MM.1S (cell line): ENCODE measurements around the gene C19orf81.

Experiments
- DNase-seq: peaks from one replicate; pipeline ENCODE4 v3.0.0-alpha.2; 2015
- H2AFZ ChIP-seq: fragments of 300-600 bp; sonication (generic); 2 replicates; pipeline ENCODE4 v1.6.0; 2016; ENCODE audit warnings: antibody characterized with exemption, low read length
- H3F3A ChIP-seq: fragments of 300-600 bp; sonication (generic); 2 replicates; pipeline ENCODE4 v1.6.1; 2016; ENCODE audit warnings: mild to moderate bottlenecking, antibody characterized with exemption, low read length, moderate library complexity, mixed read lengths; ENCODE audit not compliant: insufficient read depth
- H3K27ac ChIP-seq: fragments of 300-600 bp; sonication (generic); 2 replicates; pipeline ENCODE4 v1.5.1; 2016; ENCODE audit warnings: mild to moderate bottlenecking, low read length
- H3K27me3 ChIP-seq: fragments of 300-600 bp; sonication (generic); replicated peaks from 2 replicates; pipeline ENCODE4 v1.6.0; 2016; ENCODE audit warnings: low read length; ENCODE audit not compliant: insufficient read depth
- H3K36me3 ChIP-seq: fragments of 300-600 bp; sonication (generic); replicated peaks from 2 replicates; pipeline ENCODE4 v1.6.1; 2016; ENCODE audit warnings: mild to moderate bottlenecking, low read length, mixed read lengths; ENCODE audit not compliant: insufficient read depth
- H3K4me1 ChIP-seq: fragments of 300-600 bp; sonication (generic); 2 replicates; pipeline ENCODE4 v1.6.1; 2016; ENCODE audit warnings: low read length, mixed read lengths
- H3K4me2 ChIP-seq: fragments of 300-600 bp; sonication (generic); 2 replicates; pipeline ENCODE4 v1.6.0; 2016; ENCODE audit warnings: low read depth, low read length
- H3K4me3 ChIP-seq: fragments of 300-600 bp; sonication (generic); 2 replicates; pipeline ENCODE4 v1.5.1; 2016; ENCODE audit warnings: low read length, mixed read lengths
- H3K79me2 ChIP-seq: fragments of 300-600 bp; sonication (generic); 2 replicates; pipeline ENCODE4 v1.6.1; 2016; ENCODE audit warnings: mixed run types, low read length, mixed read lengths
- H3K9ac ChIP-seq: fragments of 300-600 bp; sonication (generic); 2 replicates; pipeline ENCODE4 v1.6.1; 2016; ENCODE audit warnings: low read length, mixed read lengths
- H3K9me2 ChIP-seq: fragments of 300-600 bp; sonication (generic); replicated peaks from 2 replicates; pipeline ENCODE4 v1.6.1; 2016; ENCODE audit warnings: mild to moderate bottlenecking, low read length, mixed read lengths; ENCODE audit not compliant: insufficient read depth
- H3K9me3 ChIP-seq: fragments of 300-600 bp; sonication (generic); replicated peaks from 2 replicates; pipeline ENCODE4 v1.6.1; 2016; ENCODE audit warnings: mild to moderate bottlenecking, low read length, mixed read lengths; ENCODE audit not compliant: insufficient read depth
- H4K20me1 ChIP-seq: fragments of 300-600 bp; sonication (generic); 2 replicates; pipeline ENCODE4 v1.6.1; 2016; ENCODE audit warnings: mild to moderate bottlenecking, low read length, moderate library complexity, mixed read lengths; ENCODE audit not compliant: insufficient read depth
- EZH2 ChIP-seq: fragments of 300-600 bp; sonication (generic); optimal IDR thresholded peaks from 2 replicates; pipeline ENCODE3; 2017; ENCODE audit warnings: low read depth, mild to moderate bottlenecking, antibody characterized with exemption, low read length, mixed read lengths
- EZH2phosphoT487 ChIP-seq: fragments of 300-600 bp; sonication (generic); IDR thresholded peaks from 2 replicates; pipeline ENCODE4 v1.6.1; 2018; ENCODE audit warnings: antibody characterized with exemption, low read length
- TF ChIP-seq, protein P1 (sequence below): fragments of 300-600 bp; sonication (generic); IDR thresholded peaks from 2 replicates; pipeline ENCODE4 v1.5.1; 2016; ENCODE audit warnings: antibody characterized with exemption, low read length, mixed read lengths

The C19orf81 gene

DNA sequence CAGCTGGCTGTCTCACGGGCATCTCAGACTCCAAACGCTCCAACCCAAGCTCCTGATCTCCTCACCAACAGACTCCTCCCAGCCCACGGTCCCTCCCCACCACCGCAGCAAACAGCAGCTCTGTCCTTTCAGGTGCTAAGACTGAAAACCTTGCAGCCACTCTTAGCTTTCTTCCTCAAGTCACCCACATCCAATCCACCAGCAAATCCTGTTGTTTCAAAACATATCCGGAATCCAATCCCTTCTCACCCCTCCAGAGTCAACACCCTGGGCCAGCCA, 20.8 kb downstream of the C19orf81 start:
- peaks cover 56% of the 10 kb centered on the region for H3K27me3 ChIP-seq
- H4K20me1 ChIP-seq, result no peaks in the 10 kb centered on the region
- H3K9me2 ChIP-seq, result no peaks in the 10 kb centered on the region
- H3F3A ChIP-seq, result no peaks in the 10 kb centered on the region
- TF ChIP-seq, protein P1, sequence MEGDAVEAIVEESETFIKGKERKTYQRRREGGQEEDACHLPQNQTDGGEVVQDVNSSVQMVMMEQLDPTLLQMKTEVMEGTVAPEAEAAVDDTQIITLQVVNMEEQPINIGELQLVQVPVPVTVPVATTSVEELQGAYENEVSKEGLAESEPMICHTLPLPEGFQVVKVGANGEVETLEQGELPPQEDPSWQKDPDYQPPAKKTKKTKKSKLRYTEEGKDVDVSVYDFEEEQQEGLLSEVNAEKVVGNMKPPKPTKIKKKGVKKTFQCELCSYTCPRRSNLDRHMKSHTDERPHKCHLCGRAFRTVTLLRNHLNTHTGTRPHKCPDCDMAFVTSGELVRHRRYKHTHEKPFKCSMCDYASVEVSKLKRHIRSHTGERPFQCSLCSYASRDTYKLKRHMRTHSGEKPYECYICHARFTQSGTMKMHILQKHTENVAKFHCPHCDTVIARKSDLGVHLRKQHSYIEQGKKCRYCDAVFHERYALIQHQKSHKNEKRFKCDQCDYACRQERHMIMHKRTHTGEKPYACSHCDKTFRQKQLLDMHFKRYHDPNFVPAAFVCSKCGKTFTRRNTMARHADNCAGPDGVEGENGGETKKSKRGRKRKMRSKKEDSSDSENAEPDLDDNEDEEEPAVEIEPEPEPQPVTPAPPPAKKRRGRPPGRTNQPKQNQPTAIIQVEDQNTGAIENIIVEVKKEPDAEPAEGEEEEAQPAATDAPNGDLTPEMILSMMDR, result no peak
- TF ChIP-seq EZH2phosphoT487 (no peak), EZH2 (no peak)
- no peak overlapping the region for H3K4me3 ChIP-seq
- H3K9me3 ChIP-seq, result no peaks in the 10 kb centered on the region
- no peaks in the 10 kb centered on the region for H3K36me3 ChIP-seq
- no peak overlapping the region for H3K9ac ChIP-seq
- DNase-seq, result no peak
- H3K4me1 ChIP-seq, result no peaks in the 10 kb centered on the region
- H3K4me2 ChIP-seq, result no peak overlapping the region
- H3K27ac ChIP-seq, result no peak overlapping the region
- H3K79me2 ChIP-seq, result no peaks in the 10 kb centered on the region
- H2AFZ ChIP-seq, result no peak overlapping the region

DNA sequence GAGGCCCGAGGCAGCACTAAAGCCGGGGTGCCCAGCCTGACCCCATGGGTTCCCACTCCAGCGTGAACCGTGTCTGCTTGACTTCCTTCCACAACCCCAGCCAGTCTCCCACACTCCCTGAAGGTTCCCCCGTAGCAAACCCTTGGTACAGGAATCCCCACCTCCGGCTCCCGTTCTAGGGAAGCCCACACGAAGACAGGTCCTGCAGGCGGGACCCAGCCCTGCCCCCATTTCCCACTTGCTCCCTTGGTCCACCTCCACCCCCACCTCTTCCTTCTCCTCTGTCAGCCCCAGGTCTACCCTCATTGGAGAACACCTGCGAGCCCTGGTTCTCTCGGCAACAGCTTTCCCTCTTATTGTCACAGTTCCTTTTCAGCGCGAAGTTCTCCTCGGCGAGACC, 23.9 kb downstream of the C19orf81 start:
- Histone ChIP-seq H3K4me3 (no peak overlapping the region), H3K4me1 (no peaks in the 10 kb centered on the region), H3K27ac (no peak overlapping the region), H3K4me2 (no peak overlapping the region), H4K20me1 (no peaks in the 10 kb centered on the region), H3K9ac (no peak overlapping the region), H3K36me3 (no peaks in the 10 kb centered on the region), H3K9me2 (no peaks in the 10 kb centered on the region), H3K27me3 (peaks cover 55% of the 10 kb centered on the region), H2AFZ (no peak overlapping the region), H3K79me2 (no peaks in the 10 kb centered on the region), H3F3A (no peaks in the 10 kb centered on the region), H3K9me3 (no peaks in the 10 kb centered on the region)
- TF ChIP-seq EZH2phosphoT487, result no peak
- TF ChIP-seq, protein P1, result no peak
- TF ChIP-seq EZH2, result no peak
- DNase-seq, result no peak

DNA sequence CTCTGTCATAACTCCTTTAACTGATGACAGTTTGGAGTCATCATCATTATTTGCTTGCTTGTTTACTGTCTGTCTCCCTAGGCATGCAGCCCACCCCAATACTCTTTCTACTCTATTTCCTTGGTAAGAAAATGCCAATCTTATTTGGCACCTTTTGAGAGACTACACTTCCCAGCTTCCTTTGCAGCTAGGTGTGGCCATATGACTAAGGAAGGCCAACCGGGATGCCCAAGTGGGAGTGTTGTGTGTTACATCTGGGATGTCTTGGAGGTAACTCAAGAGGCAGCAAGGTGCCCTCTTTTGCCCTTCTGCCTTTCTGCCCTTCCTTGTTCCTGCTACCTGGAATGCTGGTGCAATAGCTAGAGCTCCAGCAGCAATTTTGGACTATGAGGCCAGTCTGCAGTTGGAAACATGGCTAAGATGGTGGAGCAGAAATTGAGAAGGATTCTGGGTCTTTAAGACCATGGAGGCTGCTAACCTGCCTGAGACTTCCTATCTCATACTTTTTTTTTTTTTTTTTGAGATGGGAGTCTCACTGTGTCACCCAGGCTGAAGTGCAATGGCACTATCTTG, 27.5 kb downstream of the C19orf81 start:
- no peak overlapping the region for H2AFZ ChIP-seq
- H3K9me2 ChIP-seq, result no peaks in the 10 kb centered on the region
- H3K4me1 ChIP-seq, result no peaks in the 10 kb centered on the region
- no peaks in the 10 kb centered on the region for H3K36me3 ChIP-seq
- H3K9me3 ChIP-seq, result no peaks in the 10 kb centered on the region
- H4K20me1 ChIP-seq, result no peaks in the 10 kb centered on the region
- peaks cover 58% of the 10 kb centered on the region for H3K27me3 ChIP-seq
- TF ChIP-seq EZH2phosphoT487 (no peak), EZH2 (no peak)
- TF ChIP-seq, protein P1, result no peak
- no peak for DNase-seq
- H3K9ac ChIP-seq, result no peak overlapping the region
- no peaks in the 10 kb centered on the region for H3F3A ChIP-seq
- no peaks in the 10 kb centered on the region for H3K79me2 ChIP-seq
- no peak overlapping the region for H3K4me3 ChIP-seq
- no peak overlapping the region for H3K4me2 ChIP-seq
- H3K27ac ChIP-seq, result no peak overlapping the region
